H1 (cell line): ENCODE data around the gene RIC8A.

Experiments used
- EZH2 ChIP-seq: fragments of 200-600 bp; sonication (generic); IDR thresholded peaks from 2 replicates; pipeline ENCODE4 v1.7.1; 2012; ENCODE audit warnings: low read depth, mild to moderate bottlenecking, moderate library complexity, low read length, inconsistent platforms; ENCODE audit not compliant: severe bottlenecking
- TF ChIP-seq, protein P1 (sequence below), 3 experiments: IDR thresholded peaks; 1 replicate in 2 of 3; 2 replicates in 1 of 3; pipeline versions ENCODE4 v1.5.1 to v1.6.1; 2011; ENCODE audit warnings: low read length in 3 of 3, mild to moderate bottlenecking in 3 of 3, inconsistent platforms in 2 of 3, low read depth in 1 of 3, moderate library complexity in 1 of 3; ENCODE audit not compliant: insufficient read depth in 1 of 3; ENCODE audit errors: control extremely low read depth in 1 of 3

DNA sequence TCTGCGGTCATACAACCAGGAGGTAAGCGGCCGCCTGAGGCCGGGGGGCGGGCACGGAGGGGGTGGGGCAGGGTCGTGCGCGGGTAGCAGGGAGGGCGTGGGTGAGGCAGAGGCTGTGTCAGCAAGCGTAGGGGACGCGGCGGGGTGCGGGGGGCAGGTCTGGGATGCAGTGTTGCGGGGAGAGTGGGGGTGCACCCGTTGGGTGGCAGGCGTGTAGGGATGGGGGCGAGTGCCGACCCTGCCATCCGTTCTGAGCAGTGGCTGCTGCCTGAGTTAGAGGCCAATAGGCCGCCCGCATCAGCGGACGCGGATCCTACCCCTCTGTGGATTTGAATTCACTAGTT lies 1.4 kb downstream of the RIC8A start:
- TF ChIP-seq EZH2 = no peak
- TF ChIP-seq, protein P1, sequence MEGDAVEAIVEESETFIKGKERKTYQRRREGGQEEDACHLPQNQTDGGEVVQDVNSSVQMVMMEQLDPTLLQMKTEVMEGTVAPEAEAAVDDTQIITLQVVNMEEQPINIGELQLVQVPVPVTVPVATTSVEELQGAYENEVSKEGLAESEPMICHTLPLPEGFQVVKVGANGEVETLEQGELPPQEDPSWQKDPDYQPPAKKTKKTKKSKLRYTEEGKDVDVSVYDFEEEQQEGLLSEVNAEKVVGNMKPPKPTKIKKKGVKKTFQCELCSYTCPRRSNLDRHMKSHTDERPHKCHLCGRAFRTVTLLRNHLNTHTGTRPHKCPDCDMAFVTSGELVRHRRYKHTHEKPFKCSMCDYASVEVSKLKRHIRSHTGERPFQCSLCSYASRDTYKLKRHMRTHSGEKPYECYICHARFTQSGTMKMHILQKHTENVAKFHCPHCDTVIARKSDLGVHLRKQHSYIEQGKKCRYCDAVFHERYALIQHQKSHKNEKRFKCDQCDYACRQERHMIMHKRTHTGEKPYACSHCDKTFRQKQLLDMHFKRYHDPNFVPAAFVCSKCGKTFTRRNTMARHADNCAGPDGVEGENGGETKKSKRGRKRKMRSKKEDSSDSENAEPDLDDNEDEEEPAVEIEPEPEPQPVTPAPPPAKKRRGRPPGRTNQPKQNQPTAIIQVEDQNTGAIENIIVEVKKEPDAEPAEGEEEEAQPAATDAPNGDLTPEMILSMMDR (IDR thresholded peaks at IDR 0.05; ENCODE audit: control extremely low read depth in 1 of 3, insufficient read depth in 1 of 3, low read depth in 1 of 3, low read length in 3 of 3) = no peak
